Mammary epithelial cell (primary cell): ENCODE measurements around the gene ARIH2.
"Not testable (repeated sequence)": the region's sequence is repeated elsewhere in the genome, so short reads cannot be mapped to it uniquely, and the experiment has no call there.

Experiments
- CTCF ChIP-seq, 2 donors: IDR thresholded peaks in 1 of 2; conservative IDR thresholded peaks in 1 of 2; 2 replicates each; pipeline ENCODE4 v1.5.1; 2011 to 2012; ENCODE audit warnings: inconsistent platforms in 2 of 2, low read length in 2 of 2, mild to moderate bottlenecking in 2 of 2, control low read depth in 1 of 2, low read depth in 1 of 2; ENCODE audit not compliant: insufficient read depth in 1 of 2; ENCODE audit errors: extremely low read depth in 1 of 2
- EZH2 ChIP-seq: IDR thresholded peaks from 2 replicates; pipeline ENCODE4 v1.6.1; 2012; ENCODE audit warnings: low read length, inconsistent platforms, borderline replicate concordance

GRCh38 chr3:49008627-49009026, 90.0 kb downstream of the ARIH2 start:
- not testable (repeated sequence) for TF ChIP-seq CTCF (conservative IDR thresholded peaks at IDR 0.05 in 1 of 2, IDR thresholded peaks at IDR 0.05 in 1 of 2; ENCODE audit: extremely low read depth in 1 of 2, insufficient read depth in 1 of 2, low read depth in 1 of 2, low read length in 2 of 2); EZH2
